GM18502 (cell line): Measurements from ENCODE around the gene DEPDC5.
"Not testable (repeated sequence)": the region's sequence is repeated elsewhere in the genome, so short reads cannot be mapped to it uniquely, and the experiment has no call there.

ENCODE experiments used
- ATAC-seq: cut with Tn5 transposase; IDR thresholded peaks from one replicate; pipeline ENCODE4 v1.9.1; 2021; ENCODE audit warnings: mild to moderate bottlenecking; ENCODE audit not compliant: unreplicated experiment, poor library complexity

The DEPDC5 gene

DNA sequence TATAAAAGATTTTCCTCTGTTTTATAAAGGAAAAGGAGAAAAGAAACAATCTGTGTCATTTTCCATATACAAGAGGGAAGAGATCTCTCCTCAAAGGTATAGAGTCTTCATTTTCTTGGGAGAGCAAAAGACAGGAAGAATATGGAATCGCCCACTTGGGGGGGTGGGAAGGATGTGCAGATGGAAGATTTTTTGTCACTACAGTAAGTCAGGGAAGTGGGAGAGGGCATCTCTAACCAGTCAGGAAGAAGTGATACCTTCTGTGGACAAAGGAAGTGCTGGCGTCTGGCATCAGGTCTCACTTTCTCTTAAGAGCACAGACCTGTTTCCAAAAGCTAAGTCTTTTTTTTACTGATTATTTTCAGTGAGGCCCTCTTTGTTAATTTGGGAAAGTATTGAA lies 5.3 kb upstream of the DEPDC5 start:
- ATAC-seq = no peak

DNA sequence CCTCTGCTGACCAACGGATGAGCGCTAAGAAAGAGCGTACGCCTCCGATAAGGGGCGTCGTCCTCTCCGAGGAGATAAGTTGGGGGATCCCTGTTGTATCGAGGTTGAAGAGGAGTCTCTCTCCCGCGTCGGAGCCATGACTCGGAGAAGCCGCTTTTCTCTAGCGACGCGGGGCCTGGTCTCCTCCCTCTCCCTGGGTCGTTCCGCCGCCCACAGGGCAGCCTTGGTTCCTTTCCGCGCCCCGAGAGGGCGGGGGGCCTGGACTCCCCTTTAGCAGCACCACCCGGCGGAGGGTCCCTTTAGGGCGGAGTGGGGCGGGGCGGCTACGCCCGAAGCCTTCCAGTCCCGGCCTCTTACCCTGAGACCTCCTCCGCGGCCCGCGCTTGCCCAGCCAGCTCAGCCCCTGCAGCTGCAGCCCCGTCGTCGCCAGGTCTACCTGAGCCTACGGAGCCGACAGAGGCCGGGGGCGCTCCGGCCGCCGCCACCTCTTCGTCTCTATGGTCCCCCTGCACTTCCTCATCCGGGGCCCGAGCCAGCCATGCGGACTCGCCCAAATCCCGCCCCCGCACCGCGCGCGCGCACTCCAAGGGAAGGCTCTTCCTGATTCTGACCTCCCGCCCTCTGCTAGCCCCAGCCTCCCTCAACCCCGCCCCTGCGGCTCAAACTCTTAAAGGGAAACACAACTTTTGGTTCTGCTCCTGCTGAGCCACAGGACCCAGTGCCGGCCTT lies 4.0 kb upstream of the DEPDC5 start, which contains the start of gene PRR14L:
Gene PRR14L (minus strand): TSS at position 497 of the 729 bp plus-strand sequence. CDS start 11,272 bp downstream, outside the sequence.
- peak; percentile 60 for ATAC-seq

DNA sequence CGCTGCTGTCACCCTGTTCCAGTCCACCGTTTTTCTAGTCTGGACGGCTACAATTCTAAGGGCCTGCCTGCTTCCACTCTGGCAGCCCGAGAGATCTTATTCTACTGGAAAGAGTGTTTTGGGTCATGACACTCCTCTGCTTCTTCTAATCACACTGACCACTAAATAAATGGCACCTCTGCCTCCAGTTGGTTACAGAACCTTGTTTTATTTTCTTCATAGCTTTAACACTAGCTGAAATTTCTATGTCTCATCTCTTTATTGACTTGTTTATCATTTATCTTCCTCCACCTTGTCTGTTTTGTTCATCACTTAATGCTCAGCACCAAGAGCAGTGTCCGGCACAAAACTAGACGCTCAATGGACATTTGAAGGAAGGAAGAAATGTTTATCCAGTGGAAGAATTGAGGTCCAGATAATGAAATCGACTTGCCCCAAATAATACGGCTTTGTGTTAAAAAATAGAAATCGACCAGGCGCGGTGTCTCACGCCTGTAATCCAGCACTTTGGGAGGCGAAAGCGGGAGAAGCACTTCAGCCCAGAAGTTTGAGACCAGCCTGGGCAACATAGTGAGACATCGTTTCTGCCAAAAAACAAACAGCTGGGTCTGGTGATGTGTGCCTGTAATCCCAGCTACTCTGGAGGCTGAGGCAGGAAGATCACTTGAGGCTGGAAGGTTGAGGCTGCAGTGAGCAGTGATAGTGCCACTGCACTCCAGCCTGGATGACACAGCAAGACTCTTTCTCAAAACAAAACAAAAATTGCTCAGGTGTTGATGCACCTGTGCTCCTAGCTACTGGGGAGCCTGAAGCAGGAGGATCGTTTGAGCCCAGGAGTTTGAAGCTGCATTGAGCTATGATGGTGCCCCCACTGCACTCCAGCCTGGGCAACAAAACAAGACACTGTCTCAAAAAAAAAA lies 3.2 kb upstream of the DEPDC5 start:
- ATAC-seq = no peak

GRCh38 chr22:31752096-31752847 lies 1.5 kb upstream of the DEPDC5 start:
- ATAC-seq = no peak

DNA sequence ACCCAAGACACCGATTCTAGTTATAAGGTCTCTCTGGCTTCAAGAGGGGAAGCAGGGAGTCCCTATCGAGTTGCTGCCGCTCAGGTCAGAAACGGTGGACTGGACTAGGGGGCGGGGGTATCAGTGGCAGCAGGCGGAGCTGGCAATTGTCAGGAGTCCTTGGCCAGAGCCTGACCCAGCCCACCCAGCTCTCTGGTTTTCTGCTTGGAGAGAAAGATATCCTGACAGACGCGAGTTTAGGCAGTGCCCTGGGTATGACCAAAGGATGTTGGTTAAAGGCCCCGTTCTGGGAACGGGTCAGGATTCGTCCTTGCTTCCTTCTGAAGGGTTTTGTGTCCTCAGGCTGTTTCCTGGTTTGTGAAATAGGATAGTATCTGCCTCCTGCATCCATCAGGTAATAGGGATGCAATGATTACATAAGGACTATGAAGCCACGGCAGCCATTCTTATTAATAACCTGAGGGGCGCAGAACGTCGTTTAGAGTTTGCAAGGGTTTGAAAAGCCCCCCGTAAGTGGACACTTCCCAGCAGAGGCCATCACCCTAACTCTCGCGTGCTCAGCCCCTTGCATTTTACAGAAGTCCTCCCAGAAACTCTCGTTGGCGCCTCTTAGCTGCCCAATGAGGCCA lies 700 bp upstream of the DEPDC5 start:
- peak; percentile 5 for ATAC-seq

- ATAC-seq = no peak
These were observed 994 bp downstream of the DEPDC5 start for GRCh38 chr22:31754813-31755212.

DNA sequence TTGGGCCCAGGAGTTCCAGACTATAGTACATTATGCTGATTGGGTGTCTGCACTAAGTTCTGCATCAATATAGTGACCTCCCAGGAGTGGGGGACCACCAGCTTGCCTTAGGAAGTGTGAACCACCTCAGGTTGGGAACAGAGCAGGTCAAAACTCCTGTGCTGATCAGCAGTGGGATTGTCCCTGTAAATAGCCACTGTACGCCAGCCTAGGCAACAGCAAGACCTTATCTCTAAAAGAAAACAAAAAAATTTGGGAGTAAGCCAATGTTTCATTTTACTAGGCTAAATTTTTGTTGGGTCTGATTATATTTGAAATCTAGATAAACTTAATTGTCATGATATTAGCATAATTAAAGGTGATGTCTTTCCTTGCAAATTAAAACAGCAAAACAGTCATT lies 3.4 kb downstream of the DEPDC5 start:
- no peak for ATAC-seq

- ATAC-seq = not testable (repeated sequence)
These were observed 5.0 kb downstream of the DEPDC5 start for GRCh38 chr22:31758860-31759259.

DNA sequence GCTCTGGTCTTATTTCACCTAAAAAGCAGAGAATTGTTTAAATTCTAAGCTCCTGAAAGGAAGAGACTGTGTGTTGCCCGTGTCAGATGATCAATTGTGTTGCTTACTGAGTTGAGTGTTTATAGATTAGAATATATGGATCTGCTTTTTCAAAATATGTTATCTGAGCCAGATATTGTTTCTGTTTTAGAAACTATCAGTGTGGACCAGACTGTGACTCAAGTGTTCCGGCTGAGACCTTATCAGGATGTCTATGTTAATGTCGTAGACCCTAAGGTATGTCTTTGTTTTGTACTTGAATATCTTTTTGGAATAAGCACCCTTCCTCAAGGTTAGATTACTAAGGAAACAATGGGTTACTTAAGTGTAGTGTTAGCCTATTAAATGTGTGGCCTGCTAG lies 11.0 kb downstream of the DEPDC5 start:
- ATAC-seq = no peak

GRCh38 chr22:31768422-31769059 lies 14.7 kb downstream of the DEPDC5 start:
- no peak for ATAC-seq

DNA sequence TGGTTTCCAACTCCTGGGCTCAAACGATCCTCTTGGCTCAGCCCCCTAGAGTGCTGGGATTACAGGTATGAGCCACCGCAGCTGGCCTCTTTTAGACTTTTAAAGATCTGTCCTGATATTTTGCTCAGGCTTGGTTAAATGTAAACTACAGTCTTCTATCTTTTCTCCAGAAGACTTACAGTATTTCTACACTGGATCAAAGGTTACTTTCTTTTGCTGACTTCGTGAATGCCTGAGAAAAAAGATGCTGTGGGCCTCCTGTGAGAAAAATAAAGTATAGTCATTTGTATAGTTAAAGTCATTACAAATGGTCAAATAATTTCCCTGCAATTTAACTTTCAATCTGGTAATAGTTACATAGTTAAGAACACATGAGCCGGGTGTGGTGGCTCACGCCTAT lies 19.6 kb downstream of the DEPDC5 start:
- no peak for ATAC-seq

- no peak for ATAC-seq
These were observed 22.4 kb downstream of the DEPDC5 start for GRCh38 chr22:31776231-31776630.

DNA sequence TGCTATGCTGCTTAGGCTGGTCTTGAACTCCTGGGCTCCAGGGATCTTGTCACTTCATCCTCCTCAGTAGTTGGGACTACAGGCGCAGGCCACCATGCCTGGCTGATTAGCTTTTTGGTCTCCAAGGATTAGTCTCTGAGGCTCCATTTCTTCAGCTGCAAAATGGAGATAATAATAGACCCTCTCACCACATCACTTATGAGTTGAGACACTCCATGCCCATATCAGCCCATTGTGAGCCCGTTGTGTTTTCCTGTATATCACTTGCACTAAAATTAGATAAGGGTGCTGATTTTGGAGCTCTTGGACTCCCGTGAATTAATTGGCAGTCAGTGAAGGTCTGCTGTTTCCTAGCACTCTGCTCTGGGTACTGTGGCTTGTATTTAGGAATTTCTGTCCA lies 36.0 kb downstream of the DEPDC5 start:
- no peak for ATAC-seq

- peak; percentile 54 for ATAC-seq
These were observed 36.4 kb downstream of the DEPDC5 start for GRCh38 chr22:31790240-31790639.

DNA sequence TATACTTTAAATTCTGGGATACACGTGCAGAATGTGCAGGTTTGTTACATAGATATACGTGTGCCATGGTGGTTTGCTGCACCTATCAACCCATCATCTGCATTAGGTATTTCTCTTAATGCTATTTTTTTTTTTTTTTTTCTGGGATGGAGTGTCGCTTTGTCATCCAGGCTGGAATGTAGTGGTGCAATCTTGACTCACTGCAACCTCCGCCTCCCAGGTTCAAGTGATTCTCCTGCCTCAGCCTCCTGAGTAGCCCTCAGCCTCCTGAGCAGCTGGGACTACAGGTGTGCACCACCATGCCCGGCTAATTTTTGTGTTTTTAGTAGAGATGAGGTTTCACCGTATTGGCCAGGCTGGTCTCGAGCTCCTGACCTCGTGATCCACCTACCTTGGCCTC lies 45.5 kb downstream of the DEPDC5 start:
- ATAC-seq = not testable (repeated sequence)

- no peak for ATAC-seq
These were observed 46.2 kb downstream of the DEPDC5 start for GRCh38 chr22:31800065-31800464.

GRCh38 chr22:31800861-31801260 lies 47.0 kb downstream of the DEPDC5 start:
- not testable (repeated sequence) for ATAC-seq

GRCh38 chr22:31802575-31802974 lies 48.8 kb downstream of the DEPDC5 start:
- ATAC-seq = no peak

- ATAC-seq = no peak
These were observed 52.9 kb downstream of the DEPDC5 start for GRCh38 chr22:31806751-31807150.
